WTC11 (cell line): Measurements from ENCODE around the gene GJA1.
"Not testable (repeated sequence)": the region's sequence is repeated elsewhere in the genome, so short reads cannot be mapped to it uniquely, and the experiment has no call there.

Source experiments
- CBFB ChIP-seq: sonication (generic); formaldehyde crosslinking; IDR thresholded peaks from 2 replicates; pipeline ENCODE4 v1.8.1; 2022; ENCODE audit warnings: mild to moderate bottlenecking, low read depth, missing genetic modification reagents
- CTCF ChIP-seq: fragments of 200-600 bp; IDR thresholded peaks from 2 replicates; pipeline ENCODE4 v1.8.0; 2022; ENCODE audit warnings: antibody characterized with exemption
- FOXJ3 ChIP-seq: sonication (generic); formaldehyde crosslinking; IDR thresholded peaks from 2 replicates; pipeline ENCODE4 v1.9.0; 2021; ENCODE audit warnings: missing genetic modification reagents, mild to moderate bottlenecking, borderline replicate concordance
- JAZF1 ChIP-seq: fragments of 250-450 bp; sonication (Bioruptor Pico); IDR thresholded peaks from 2 replicates; pipeline ENCODE4 v1.9.0; 2021; ENCODE audit warnings: moderate library complexity, mild to moderate bottlenecking, inconsistent platforms
- NR1H2 ChIP-seq: sonication (generic); formaldehyde crosslinking; IDR thresholded peaks from 2 replicates; pipeline ENCODE4 v1.9.0; 2021; ENCODE audit warnings: mild to moderate bottlenecking, moderate library complexity, missing genetic modification reagents
- NR3C1 ChIP-seq: sonication (generic); formaldehyde crosslinking; conservative IDR thresholded peaks from 2 replicates; pipeline ENCODE4 v1.8.1; 2023; ENCODE audit warnings: low read depth, mild to moderate bottlenecking, missing genetic modification reagents
- RELA ChIP-seq: sonication (generic); formaldehyde crosslinking; IDR thresholded peaks from 2 replicates; pipeline ENCODE4 v1.8.1; 2022; ENCODE audit warnings: missing genetic modification reagents, mild to moderate bottlenecking, borderline replicate concordance
- TEAD4 ChIP-seq: sonication (generic); formaldehyde crosslinking; IDR thresholded peaks from 2 replicates; pipeline ENCODE4 v1.8.0; 2022; ENCODE audit warnings: mild to moderate bottlenecking, missing genetic modification reagents
- TF ChIP-seq, protein P1 (sequence below): sonication (generic); formaldehyde crosslinking; IDR thresholded peaks from 2 replicates; pipeline ENCODE4 v1.8.0; 2023; ENCODE audit warnings: missing genetic modification reagents

- not testable (repeated sequence) for TF ChIP-seq CTCF; TEAD4 (CRISPR knock-in tag); FOXJ3 (CRISPR knock-in tag); NR3C1 (CRISPR knock-in tag); RELA; JAZF1 (CRISPR knock-in tag); CBFB (CRISPR knock-in tag); NR1H2 (CRISPR knock-in tag)
- TF ChIP-seq, protein P1, sequence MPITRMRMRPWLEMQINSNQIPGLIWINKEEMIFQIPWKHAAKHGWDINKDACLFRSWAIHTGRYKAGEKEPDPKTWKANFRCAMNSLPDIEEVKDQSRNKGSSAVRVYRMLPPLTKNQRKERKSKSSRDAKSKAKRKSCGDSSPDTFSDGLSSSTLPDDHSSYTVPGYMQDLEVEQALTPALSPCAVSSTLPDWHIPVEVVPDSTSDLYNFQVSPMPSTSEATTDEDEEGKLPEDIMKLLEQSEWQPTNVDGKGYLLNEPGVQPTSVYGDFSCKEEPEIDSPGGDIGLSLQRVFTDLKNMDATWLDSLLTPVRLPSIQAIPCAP (CRISPR knock-in tag), result not testable (repeated sequence)
These were observed 38.3 kb upstream of the GJA1 start for GRCh38 chr6:121397188-121397587.
